Measurements from ENCODE around the gene EDN1.

EDN1 gene

DNA sequence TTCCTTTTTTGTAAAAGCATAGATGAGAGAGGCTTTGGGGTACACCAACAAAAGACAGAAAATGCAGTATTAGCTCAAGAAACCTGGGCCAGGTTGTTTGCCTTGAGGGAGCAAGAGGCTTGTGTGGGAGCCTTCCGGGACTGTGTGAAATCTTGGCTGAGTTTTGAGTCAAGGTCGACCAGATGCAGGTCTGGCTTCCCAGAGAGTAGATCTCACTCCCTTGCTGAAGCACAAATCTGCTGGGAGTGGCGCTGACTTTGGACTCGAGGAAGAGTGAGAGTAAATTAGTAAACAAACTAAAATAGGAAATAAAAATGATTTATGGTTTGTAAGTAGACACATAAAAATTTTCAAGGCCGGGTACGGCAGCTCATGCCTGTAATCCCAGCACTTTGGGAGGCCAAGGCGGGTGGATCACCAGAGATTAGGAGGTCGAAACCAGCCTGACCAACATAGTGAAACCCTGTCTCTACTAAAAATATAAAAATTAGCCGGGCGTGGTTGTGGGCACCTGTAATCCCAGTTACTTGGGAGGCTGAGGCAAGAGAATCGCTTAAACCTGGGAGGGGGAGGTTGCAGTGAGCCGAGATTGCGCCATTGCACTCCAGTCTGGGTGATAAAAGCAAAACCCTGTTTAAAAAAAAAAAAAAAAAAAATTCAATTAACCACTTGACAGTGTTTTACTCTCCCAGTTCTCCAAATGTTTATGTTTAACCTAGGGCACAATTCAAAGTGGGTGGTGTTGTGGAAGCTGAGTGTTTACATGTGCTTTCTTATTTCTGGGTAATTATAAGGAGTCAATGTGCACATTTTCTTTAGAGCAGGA lies 27.7 kb upstream of the EDN1 start:
- peaks cover 10 to 11% of the 10 kb centered on the region in 2 donors for H3K27me3 Mint-ChIP-seq
- H3K4me1 Mint-ChIP-seq: peaks cover 4 to 14% of the 10 kb centered on the region in 2 donors
- ATAC-seq (replicated peaks): no peak
- no peaks in the 10 kb centered on the region for H3K36me3 Mint-ChIP-seq
- H3K27ac Mint-ChIP-seq: no peak overlapping the region
- no peak for DNase-seq
- no peaks in the 10 kb centered on the region for H3K9me3 Mint-ChIP-seq
- H3K4me3 Mint-ChIP-seq: no peak overlapping the region

DNA sequence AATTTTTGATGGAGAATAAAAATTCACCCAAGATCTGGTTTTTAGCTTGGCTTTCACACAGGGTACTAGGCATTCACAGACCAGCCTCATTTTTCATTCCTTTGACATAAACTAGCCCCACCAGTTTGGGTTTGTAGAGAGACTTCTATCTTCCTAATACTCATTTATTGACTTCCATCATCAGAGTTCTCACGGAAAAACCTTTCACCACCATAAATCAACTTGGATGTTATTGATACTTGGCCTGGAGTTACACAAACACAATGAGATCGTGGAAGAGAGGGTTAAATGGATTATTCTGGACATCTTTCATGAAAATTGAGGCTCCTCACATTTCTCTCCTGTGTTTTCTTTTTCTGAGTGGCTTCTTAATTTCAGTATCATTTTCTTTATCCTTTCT lies 26.8 kb upstream of the EDN1 start:
- Mint-ChIP-seq H3K9me3 (no peaks in the 10 kb centered on the region), H3K36me3 (no peaks in the 10 kb centered on the region), H3K27ac (no peak overlapping the region), H3K4me1 (peaks cover 4 to 14% of the 10 kb centered on the region in 2 donors), H3K27me3 (peaks cover 10 to 11% of the 10 kb centered on the region in 2 donors), H3K4me3 (no peak overlapping the region)
- DNase-seq (no peak), ATAC-seq (replicated peaks) (no peak)

- ATAC-seq (replicated peaks): no peak
- no peak for DNase-seq
- Mint-ChIP-seq H3K27ac (no peak overlapping the region), H3K36me3 (no peaks in the 10 kb centered on the region), H3K4me1 (peaks cover 4 to 22% of the 10 kb centered on the region in 2 donors), H3K27me3 (peaks cover 10 to 11% of the 10 kb centered on the region in 2 donors), H3K4me3 (no peak overlapping the region), H3K9me3 (no peaks in the 10 kb centered on the region)
These were observed 25.5 kb upstream of the EDN1 start for GRCh38 chr6:12264671-12265070.

GRCh38 chr6:12265296-12265695 lies 24.9 kb upstream of the EDN1 start:
- H3K4me3 Mint-ChIP-seq: no peak overlapping the region
- H3K36me3 Mint-ChIP-seq: no peaks in the 10 kb centered on the region
- no peaks in the 10 kb centered on the region for H3K9me3 Mint-ChIP-seq
- H3K27ac Mint-ChIP-seq: no peak overlapping the region
- H3K27me3 Mint-ChIP-seq: peaks cover 10 to 11% of the 10 kb centered on the region in 2 donors
- no peak for DNase-seq
- no peak for ATAC-seq (replicated peaks)
- H3K4me1 Mint-ChIP-seq: peaks cover 4 to 22% of the 10 kb centered on the region in 2 donors

DNA sequence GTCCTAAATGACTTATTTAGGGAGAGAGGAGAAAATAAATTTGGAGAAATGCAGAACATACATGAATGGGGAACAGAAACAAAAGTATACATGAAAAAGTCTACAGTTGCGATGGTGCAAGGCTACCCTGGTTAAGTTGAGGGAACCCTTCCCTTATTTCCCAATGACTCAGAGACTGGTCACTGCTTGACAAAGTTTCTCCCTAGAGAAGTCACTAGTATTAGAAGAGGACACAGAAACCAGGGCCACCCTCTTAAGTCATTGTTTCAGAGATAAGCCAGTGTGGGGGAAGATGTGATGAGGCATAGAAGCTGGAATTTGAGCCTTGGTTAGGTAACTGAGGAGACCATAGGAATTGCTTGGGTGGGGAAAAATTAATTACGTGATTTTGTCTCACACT lies 24.4 kb upstream of the EDN1 start:
- ATAC-seq (replicated peaks) (peak; percentile 61 to 65), DNase-seq (no peak)
- Mint-ChIP-seq H3K4me3 (no peak overlapping the region), H3K27ac (no peak overlapping the region), H3K4me1 (peaks cover 4 to 22% of the 10 kb centered on the region in 2 donors), H3K27me3 (peaks cover 10 to 11% of the 10 kb centered on the region in 2 donors), H3K36me3 (no peaks in the 10 kb centered on the region), H3K9me3 (no peaks in the 10 kb centered on the region)

DNA sequence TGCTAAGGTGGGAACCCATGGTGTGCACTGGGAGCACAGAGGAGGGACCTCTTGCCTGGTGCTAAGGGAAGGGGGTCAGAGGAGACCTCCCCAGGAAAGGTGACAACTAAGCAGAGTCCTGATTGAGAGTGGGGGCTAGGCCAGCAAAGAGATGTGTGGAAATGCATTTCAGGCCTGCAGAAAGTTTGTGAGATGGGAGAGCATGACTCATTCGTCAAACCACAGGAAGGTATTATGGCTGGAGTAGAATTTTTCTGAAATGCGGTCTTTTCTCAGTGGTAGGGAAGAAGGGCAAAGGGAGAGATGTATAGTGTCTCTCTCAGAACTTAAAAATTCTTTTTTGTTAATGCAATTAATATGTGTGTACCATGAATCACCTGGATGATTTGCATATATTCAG lies 23.6 kb upstream of the EDN1 start:
- Mint-ChIP-seq H3K4me1 (peaks cover 3 to 17% of the 10 kb centered on the region in 2 donors), H3K27ac (no peak overlapping the region), H3K4me3 (no peak overlapping the region), H3K27me3 (peaks cover 5 to 6% of the 10 kb centered on the region in 2 donors), H3K9me3 (peaks cover 0 to 4% of the 10 kb centered on the region in 2 donors), H3K36me3 (no peaks in the 10 kb centered on the region)
- no peak for ATAC-seq (replicated peaks)
- no peak for DNase-seq

- ATAC-seq (replicated peaks): no peak
These were observed 21.1 kb upstream of the EDN1 start for GRCh38 chr6:12269110-12269509.

DNA sequence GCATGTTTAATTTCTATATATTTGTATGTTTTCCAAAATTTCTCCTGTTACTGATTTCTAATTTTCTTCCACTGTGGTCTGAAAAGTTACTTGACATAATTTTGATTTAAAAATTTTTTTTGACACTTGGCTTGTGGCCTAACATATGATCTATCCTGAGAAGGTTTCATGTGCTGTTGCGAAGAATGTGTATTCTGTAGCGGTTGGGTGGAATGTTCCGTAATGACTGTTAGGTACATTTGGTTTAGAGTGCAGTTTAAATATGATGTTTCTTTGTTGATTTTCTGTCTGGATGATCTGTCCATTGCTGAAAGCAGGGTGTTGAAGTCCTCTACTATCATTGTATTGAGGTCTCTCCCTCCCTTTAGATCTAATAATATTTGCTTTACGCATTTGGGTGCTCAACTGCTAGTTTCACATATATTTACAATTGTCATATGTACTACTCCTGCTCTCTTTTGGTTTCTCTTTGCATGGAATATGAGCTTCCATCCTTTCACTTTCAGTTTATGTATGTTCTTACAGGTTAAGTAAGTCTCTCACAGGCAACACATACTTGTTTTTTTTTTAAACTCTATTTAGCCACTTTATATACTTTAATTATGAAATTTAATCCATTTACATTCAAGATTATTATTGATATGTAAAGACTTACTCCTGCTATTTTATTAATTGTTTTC lies 19.5 kb upstream of the EDN1 start:
- no peak for ATAC-seq (replicated peaks)
- peaks cover 0 to 7% of the 10 kb centered on the region in 2 donors for H3K27me3 Mint-ChIP-seq
- no peak overlapping the region for H3K4me3 Mint-ChIP-seq
- peaks cover 3 to 14% of the 10 kb centered on the region in 2 donors for H3K4me1 Mint-ChIP-seq
- H3K27ac Mint-ChIP-seq: no peak overlapping the region
- DNase-seq: no peak
- peaks cover 5 to 6% of the 10 kb centered on the region in 2 donors for H3K36me3 Mint-ChIP-seq
- H3K9me3 Mint-ChIP-seq: peaks cover 8% of the 10 kb centered on the region in 2 donors

More at GRCh38 chr6:12269110-12269509, 21.1 kb upstream of the EDN1 start:
- H3K9me3 Mint-ChIP-seq: peaks cover 8% of the 10 kb centered on the region in 2 donors
- H3K4me1 Mint-ChIP-seq: peaks cover 3 to 15% of the 10 kb centered on the region in 2 donors
- DNase-seq: no peak
- no peak overlapping the region for H3K27ac Mint-ChIP-seq
- no peaks in the 10 kb centered on the region for H3K27me3 Mint-ChIP-seq
- H3K4me3 Mint-ChIP-seq: no peak overlapping the region
- peaks cover 5 to 6% of the 10 kb centered on the region in 2 donors for H3K36me3 Mint-ChIP-seq

DNA sequence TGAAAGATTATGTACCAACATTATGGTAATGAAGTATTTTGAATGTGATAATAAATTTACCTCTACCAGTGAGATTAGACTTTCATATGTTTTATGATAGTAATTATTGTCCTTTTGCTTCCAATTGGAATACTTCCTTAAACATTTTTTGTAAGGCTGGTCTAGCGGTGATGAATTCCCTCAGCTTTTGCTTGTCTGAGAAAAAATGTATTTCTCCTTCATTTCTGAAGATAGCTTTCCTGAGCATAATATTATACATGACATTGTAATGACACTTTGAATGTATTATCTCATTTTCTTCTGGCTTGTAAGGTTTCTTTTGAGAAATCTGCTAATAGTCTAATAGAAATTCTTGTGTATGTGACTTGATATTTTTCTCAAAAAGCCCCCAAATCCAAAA lies 18.6 kb upstream of the EDN1 start:
- Mint-ChIP-seq H3K36me3 (peaks cover 5 to 6% of the 10 kb centered on the region in 2 donors), H3K27ac (no peak overlapping the region), H3K9me3 (peaks cover 8% of the 10 kb centered on the region in 2 donors), H3K4me3 (no peak overlapping the region), H3K27me3 (peaks cover 0 to 7% of the 10 kb centered on the region in 2 donors), H3K4me1 (peaks cover 0 to 8% of the 10 kb centered on the region in 2 donors)
- DNase-seq (no peak), ATAC-seq (replicated peaks) (no peak)

DNA sequence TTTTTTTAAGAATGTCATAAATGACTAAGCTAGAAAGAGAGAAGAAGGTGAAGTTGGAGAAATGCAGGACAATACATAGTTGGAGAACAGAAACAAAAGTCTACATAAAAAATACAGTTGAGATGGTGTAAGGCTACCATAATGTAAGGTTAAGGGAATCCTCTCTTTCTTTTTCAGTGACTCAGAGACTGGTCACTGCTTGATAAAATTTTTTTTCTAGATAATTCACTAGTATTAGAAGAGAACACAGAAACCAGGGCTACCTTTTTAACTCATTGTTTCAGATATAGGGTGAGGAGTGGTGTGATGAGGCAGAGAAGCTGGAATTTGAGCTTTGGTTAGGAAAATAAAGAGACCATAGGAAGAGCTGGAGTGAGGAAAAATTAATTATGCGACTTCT lies 18.2 kb upstream of the EDN1 start:
- ATAC-seq (replicated peaks) (no peak), DNase-seq (no peak)
- Mint-ChIP-seq H3K36me3 (peaks cover 5 to 6% of the 10 kb centered on the region in 2 donors), H3K9me3 (peaks cover 8% of the 10 kb centered on the region in 2 donors), H3K4me3 (no peak overlapping the region), H3K4me1 (peaks cover 0 to 8% of the 10 kb centered on the region in 2 donors), H3K27me3 (peaks cover 0 to 7% of the 10 kb centered on the region in 2 donors), H3K27ac (no peak overlapping the region)

- Mint-ChIP-seq H3K27ac (no peak overlapping the region), H3K4me1 (no peaks in the 10 kb centered on the region), H3K27me3 (peaks cover 0 to 7% of the 10 kb centered on the region in 2 donors), H3K9me3 (peaks cover 8% of the 10 kb centered on the region in 2 donors), H3K36me3 (peaks cover 5 to 6% of the 10 kb centered on the region in 2 donors), H3K4me3 (no peak overlapping the region)
- DNase-seq (no peak), ATAC-seq (replicated peaks) (no peak)
These were observed 15.1 kb upstream of the EDN1 start for GRCh38 chr6:12275107-12275506.

GRCh38 chr6:12276930-12277315 lies 13.2 kb upstream of the EDN1 start:
- Mint-ChIP-seq H3K27ac (no peak overlapping the region), H3K9me3 (peaks cover 4 to 6% of the 10 kb centered on the region in 2 donors)
- ATAC-seq (replicated peaks): no peak

DNA sequence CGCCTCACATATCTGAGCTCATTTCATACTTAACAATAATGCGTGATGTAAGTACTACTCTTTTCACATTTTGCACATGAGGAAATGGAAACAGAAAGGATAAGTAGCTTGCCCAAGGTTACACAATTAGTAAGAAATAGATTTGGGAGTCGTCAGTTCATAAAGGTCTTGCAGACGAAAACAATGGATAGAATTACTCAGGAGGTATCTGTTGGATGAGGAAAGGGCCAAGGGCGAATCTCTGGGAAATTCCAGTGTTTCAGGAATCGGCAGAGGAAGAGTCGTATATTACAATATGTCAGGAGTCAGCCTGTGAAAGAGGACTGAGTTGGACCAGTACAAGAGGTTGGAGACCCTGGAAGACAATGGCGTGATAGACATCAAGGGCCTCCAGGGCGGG lies 12.8 kb upstream of the EDN1 start:
- DNase-seq: no peak
- Mint-ChIP-seq H3K4me1 (no peaks in the 10 kb centered on the region), H3K27me3 (peaks cover 0 to 7% of the 10 kb centered on the region in 2 donors), H3K4me3 (no peak overlapping the region), H3K9me3 (peaks cover 0 to 4% of the 10 kb centered on the region in 2 donors), H3K27ac (no peak overlapping the region), H3K36me3 (peaks cover 0 to 2% of the 10 kb centered on the region in 2 donors)
- no peak for ATAC-seq (replicated peaks)

More at GRCh38 chr6:12276930-12277315, 13.2 kb upstream of the EDN1 start:
- DNase-seq: no peak
- Mint-ChIP-seq H3K36me3 (peaks cover 4 to 5% of the 10 kb centered on the region in 2 donors), H3K4me1 (no peaks in the 10 kb centered on the region), H3K27me3 (peaks cover 0 to 7% of the 10 kb centered on the region in 2 donors), H3K4me3 (no peak overlapping the region)

DNA sequence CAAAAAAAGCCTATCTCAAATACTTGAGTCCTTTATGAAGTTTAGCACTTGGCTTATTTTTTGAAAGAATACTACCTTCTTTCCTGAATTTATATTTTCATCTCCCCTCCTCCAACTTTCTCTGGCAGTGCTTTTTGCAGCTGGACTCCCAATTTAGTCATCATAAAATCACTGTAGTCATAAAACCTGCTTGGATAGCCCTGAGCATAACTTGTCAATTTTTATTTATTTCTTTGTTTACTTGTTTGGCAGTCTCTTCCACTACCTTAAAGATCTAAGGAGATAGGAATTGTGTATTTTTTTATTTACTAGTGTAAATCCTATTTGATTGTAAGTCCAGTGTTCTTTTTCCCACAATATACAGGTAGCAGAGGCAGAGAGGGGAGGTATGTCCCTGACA lies 11.2 kb upstream of the EDN1 start:
- no peaks in the 10 kb centered on the region for H3K9me3 Mint-ChIP-seq

More for the DNA sequence above, 11.2 kb upstream of the EDN1 start:
- H3K4me3 Mint-ChIP-seq: no peak overlapping the region
- ATAC-seq (replicated peaks) (no peak), DNase-seq (no peak)
- H3K36me3 Mint-ChIP-seq: no peaks in the 10 kb centered on the region
- H3K27ac Mint-ChIP-seq: no peak overlapping the region
- peaks cover 7 to 11% of the 10 kb centered on the region in 2 donors for H3K27me3 Mint-ChIP-seq
- H3K4me1 Mint-ChIP-seq: no peaks in the 10 kb centered on the region

Measured in stimulated activated naive B cell treated with anti-CD40 and anti-IgM and Interleukin-4, amounts not matched to agents 10 μg/mL and 1 μg/mL and 100 μg/mL, for 72 hours (primary cell).